GM21737 (cell line): ENCODE data around the gene GSE1.
A peak's percentile ranks its signal among the peaks of the same experiment; 100 is the strongest.

Experiments used
- ATAC-seq: cut with Tn5 transposase; IDR thresholded peaks from one replicate; pipeline ENCODE4 v1.9.1; 2021; ENCODE audit warnings: mild to moderate bottlenecking, moderate library complexity; ENCODE audit not compliant: unreplicated experiment

The GSE1 gene

DNA sequence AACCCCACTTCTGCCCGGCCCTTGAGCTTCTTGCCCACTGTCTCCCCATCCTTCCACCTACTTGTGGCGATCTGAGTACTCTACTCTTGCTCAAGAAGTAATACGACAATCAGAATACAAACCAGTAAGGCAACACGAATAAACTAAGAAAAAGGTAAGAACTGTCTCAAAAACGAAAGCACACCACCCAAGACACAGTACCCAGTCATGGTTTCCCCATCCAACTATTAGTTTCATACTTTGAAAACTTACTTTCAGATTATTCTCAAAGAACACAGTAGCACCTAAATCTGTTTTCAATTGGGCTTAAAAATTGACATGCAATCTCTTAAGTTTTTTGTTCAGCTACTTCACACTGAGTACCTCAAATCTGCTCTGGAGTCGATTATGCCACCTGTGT is 61.7 kb downstream of the GSE1 start:
- no peak for ATAC-seq

DNA sequence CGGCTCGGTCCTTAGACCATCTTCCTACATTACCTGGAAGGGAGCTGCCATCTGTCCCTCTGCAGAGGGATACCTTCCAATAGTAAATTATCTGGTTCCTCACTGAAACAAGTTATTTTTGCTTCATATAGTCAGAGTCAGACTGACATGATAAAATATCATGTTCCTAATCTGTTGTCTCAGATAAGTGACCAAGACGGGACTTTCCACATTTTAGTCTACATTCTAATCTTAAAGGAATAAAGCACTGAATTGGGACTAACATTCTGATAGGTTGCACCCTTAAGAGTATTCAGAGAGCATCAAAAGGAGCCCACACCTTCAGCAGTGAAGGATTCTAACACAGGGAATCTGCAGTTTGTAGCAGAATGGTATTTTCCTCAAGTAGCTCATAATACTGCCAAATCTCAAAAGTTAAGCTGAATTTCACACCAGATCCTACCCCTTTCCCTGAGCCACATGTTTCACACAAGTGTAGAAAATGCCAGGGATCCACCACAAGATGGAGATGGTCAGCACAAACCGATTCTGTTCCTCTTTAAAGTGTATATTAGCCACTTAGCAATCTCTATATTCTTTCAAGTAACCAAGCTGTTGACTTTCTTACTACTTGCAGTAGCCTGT is 62.2 kb downstream of the GSE1 start:
- ATAC-seq: no peak

- ATAC-seq: no peak
Measured at GRCh38 chr16:85676466-85676865, 63.3 kb downstream of the GSE1 start.

- ATAC-seq: no peak
Measured at GRCh38 chr16:85677383-85677967, 64.4 kb downstream of the GSE1 start.

GRCh38 chr16:85678016-85678415 is 64.9 kb downstream of the GSE1 start:
- no peak for ATAC-seq

- ATAC-seq: no peak
Measured at GRCh38 chr16:85678821-85679220, 65.7 kb downstream of the GSE1 start.

GRCh38 chr16:85679870-85680269 is 66.7 kb downstream of the GSE1 start:
- ATAC-seq: no peak

GRCh38 chr16:85680352-85680944 is 67.3 kb downstream of the GSE1 start:
- no peak for ATAC-seq

- no peak for ATAC-seq
Measured at GRCh38 chr16:85681255-85681654, 68.1 kb downstream of the GSE1 start.

DNA sequence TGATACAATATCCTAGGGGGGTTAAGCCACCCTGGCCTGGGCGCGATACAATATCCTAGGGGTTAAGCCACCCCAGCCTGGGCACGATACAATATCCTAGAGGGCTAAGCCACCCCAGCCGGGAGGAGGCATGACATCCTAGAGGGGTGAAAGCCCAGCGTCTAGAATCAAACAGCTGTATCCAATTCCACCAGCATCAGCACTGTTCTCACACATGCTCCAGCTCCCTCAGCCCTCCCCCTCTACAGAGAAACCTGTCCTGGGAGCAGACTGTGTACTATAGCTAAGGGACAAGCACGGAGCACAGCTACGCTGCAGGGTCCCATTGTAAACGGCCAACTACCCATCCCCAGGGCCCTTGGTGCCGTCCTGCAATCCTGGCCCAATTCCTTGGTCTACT is 69.4 kb downstream of the GSE1 start:
- no peak for ATAC-seq

DNA sequence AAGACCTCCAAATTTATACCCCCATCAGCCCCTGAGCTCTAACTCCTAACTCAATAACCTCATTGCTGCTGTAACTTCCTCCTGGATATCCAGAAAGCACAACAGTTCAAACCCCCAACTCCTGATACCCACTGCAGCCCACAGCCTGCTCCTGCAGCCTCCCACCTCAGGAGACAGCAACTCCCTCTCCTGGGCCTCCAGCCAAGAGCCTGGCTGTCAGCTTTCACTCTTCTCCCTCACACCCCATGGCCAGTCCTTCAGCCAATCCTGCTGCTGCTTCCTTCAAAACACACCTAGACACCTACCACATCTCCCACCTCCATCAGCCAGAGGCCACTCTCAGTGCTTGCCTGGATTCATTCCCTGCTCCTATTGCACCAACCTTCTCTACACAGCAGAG is 70.2 kb downstream of the GSE1 start:
- no peak for ATAC-seq

DNA sequence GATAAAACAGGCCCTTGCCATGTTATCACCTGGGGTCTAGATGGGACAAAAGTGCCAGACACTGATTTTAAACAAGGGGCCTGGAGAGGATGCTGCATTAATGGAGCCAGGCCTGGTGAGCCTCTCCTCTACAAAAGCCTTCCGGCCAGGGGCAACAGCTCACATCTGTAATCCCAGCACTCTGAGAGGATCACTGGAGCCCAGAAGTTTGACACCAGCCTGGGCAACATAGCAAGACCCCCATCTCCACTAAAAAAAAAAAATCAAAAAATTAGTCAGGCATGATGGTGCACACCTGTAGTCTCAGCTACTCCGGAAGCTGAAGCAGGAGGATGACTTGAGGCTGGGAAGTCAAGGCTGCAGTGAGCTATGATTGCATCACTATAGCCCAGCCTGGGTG is 72.1 kb downstream of the GSE1 start:
- ATAC-seq: no peak

GRCh38 chr16:85686912-85687591 is 73.9 kb downstream of the GSE1 start:
- no peak for ATAC-seq

DNA sequence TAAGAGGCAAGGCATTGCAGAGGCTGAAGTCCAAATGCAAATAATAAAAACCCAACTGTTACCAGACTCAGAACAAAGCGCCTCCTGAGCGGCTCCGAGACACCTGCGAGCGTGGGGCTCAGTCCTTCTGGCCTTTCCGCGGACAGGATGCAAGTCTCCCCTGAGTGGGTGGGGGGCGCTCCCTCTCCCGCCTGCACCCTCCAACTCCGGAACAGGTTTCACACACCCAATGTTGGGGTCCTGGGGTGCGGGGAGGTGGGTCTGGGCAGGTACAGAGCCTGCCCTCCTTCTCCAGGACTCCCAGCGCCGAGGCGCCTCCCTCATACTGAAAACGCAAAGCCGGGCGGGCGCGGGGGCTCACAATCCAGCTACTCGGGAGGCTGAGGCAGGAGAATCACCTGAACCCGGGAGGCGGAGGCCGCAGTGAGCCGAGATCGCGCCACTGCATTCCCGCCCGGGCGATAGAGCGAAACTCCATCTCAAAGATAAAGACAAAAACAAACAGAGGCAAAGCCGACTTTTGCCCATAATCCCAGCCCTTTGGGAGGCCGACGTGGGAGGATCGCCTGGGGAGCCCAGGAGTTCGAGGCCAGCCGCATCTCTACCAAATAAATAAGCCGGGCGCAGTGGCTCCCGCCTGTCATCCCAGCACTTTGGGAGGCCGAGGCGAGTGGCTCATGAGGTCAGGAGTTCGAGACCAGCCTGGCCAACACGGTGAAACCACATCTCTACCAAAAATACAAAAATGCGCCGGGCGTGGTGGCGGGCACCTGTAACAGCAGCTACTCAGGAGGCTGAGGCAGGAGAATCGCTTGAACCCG is 74.7 kb downstream of the GSE1 start:
- ATAC-seq: no peak

DNA sequence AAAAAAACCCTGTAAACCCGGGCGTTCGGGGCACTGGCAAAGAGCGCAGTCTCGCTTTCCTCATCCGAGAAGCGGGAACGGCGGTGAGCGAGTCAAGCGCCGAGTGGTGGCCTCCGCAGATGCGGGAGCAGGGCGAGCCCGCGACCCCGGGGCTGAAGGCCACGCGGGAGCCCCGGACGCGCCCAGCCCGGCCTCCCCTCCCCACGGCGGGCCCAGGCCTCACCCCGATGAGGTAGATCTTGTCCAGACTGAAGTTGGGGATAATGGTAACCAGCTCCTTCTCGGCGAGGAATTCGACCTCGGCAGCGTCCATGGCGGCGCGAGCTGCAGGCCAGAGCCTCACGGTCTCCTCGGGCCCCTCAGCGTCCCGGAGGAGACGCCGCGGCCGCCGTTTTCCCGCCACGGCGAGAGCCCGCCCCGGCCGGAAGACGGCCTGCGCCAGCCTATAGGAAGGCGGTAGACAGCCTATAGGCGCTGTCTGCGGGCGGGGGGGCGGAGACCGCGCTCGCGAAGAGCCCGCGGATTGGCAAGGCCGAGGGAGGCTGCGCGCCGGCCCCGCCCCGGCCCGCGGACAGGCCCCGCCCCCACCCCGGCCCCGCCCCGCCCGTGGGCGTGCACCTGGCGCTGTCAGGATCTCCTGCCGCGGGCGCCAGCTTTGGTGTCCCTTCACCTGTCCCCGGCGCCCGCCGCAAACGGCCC is 75.6 kb downstream of the GSE1 start, which contains the start of gene GINS2:
GINS2 (minus strand) TSS at position 369 of the 699 bp plus-strand sequence; CDS start at position 313, 56 bp downstream.
- peak; percentile 91 for ATAC-seq

DNA sequence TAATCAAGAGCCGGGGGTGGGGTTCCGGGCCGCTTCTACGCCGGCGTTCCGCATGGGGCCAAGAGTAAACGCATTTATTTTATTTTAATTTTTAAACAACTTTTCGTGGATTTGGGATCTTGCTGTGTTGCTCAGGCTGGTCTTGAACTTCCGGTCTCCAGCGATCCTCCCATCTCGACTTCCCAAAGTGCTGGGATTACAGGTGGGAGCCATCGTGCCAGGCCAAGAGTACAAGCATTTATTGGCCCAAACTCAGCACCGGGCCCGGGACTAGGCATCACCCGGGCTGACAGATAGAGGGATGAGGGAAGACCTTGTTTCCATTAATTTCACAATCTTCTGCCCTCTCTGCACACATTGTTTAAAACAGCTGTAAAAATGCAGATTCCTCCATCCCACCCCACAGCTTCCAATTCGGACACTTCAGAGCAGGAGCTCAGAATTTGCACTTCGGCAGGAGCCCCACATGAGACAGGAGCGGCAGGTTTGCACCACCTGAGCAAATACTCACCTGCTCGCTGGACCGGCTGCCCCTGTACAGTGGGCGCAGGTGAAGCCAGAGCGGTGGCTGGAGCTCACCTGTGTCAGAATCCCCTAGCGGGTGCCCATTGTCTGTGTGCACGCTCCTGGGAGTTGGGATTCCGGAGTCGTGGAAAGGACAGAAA is 76.3 kb downstream of the GSE1 start:
- no peak for ATAC-seq

GRCh38 chr16:85689950-85690320 is 76.8 kb downstream of the GSE1 start:
- no peak for ATAC-seq

DNA sequence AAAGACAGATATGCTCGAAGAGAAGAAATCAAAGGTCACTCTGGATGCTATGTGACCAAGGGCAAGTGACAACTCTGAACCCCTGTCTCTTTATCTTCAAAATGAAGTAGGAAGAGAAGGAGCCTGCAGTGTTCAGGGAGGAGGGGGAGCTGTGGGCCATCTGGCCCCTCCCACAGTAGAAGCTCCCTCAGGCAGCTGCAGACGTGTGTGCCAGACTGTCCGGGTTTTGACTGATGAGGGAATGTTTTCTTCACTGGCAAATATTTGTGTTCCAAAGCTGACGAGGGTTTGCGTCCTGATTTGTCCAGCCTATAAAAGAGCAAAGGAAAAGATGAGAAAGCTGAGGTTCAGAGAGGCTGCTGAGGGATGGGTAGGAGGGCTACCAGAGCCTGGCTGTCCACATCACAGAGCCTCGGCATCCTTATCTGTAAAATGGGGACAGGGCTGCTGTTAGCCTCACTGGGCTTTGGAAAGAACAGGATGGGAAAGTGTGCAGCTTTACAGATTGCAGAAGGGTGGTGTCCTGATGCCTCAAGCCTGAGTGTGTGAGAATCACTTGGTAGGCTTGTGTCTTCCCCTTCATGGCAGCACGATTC is 77.4 kb downstream of the GSE1 start:
- ATAC-seq: no peak
